HEK293 (cell line): ENCODE measurements around the gene FAM171A2.
"Not testable (repeated sequence)": the region's sequence is repeated elsewhere in the genome, so short reads cannot be mapped to it uniquely, and the experiment has no call there.

Experiments used
- CTCF ChIA-PET: fragments of 350-600 bp; formaldehyde crosslinking; extraction: SDS; loops from one replicate; lab custom pipeline; 2021; ENCODE audit warnings: antibody characterized with exemption; lab: Yijun Ruan, JAX
- POLR2A ChIA-PET: fragments of 300-600 bp; formaldehyde crosslinking; extraction: SDS; loops from one replicate; lab custom pipeline; 2020; ENCODE audit warnings: antibody characterized with exemption, inconsistent platforms; lab: Yijun Ruan, JAX
- H3K27ac ChIP-seq: fragments of 200-500 bp; sonication (Bioruptor generic); 2 replicates; pipeline ENCODE4 v1.5.1; 2014; ENCODE audit warnings: low read depth, low read length, control low read depth, inconsistent platforms; ENCODE audit errors: extremely low read depth
- H3K36me3 ChIP-seq, 2 experiments: fragments of 200-500 bp in 1 of 2; sonication (Bioruptor generic) in 1 of 2; 1 replicate in 1 of 2; 2 replicates in 1 of 2; pipeline ENCODE4 v1.5.1; 2014 to 2017; ENCODE audit warnings: inconsistent platforms in 2 of 2, low read length in 2 of 2; ENCODE audit not compliant: control insufficient read depth in 2 of 2, insufficient read depth in 1 of 2
- H3K4me1 ChIP-seq: fragments of 200-500 bp; sonication (Bioruptor generic); 2 replicates; pipeline ENCODE4 v1.5.1; 2014; ENCODE audit warnings: mild to moderate bottlenecking, low read length, inconsistent platforms; ENCODE audit not compliant: control insufficient read depth, insufficient read depth
- H3K4me3 ChIP-seq: 2 replicates; pipeline ENCODE4 v1.5.1; 2011; ENCODE audit warnings: low read depth, mild to moderate bottlenecking, control low read depth, low read length, moderate library complexity
- H3K9me3 ChIP-seq: fragments of 200-500 bp; sonication (Bioruptor generic); 2 replicates; pipeline ENCODE4 v1.5.1; 2014; ENCODE audit warnings: low read depth, low read length, inconsistent platforms; ENCODE audit not compliant: control insufficient read depth, insufficient read depth
- CTCF ChIP-seq: fragments of 450-650 bp; formaldehyde crosslinking; IDR thresholded peaks from 2 replicates; pipeline ENCODE4 v1.5.1; 2016; ENCODE audit warnings: missing biosample characterization, missing genetic modification characterization
- IKZF3 ChIP-seq: fragments of 450-650 bp; IDR thresholded peaks from 2 replicates; pipeline ENCODE4 v1.5.0; 2018; ENCODE audit warnings: missing biosample characterization, mild to moderate bottlenecking, missing genetic modification characterization, moderate library complexity
- KLF1 ChIP-seq: fragments of 450-650 bp; formaldehyde crosslinking; IDR thresholded peaks from 2 replicates; pipeline ENCODE4 v1.5.1; 2016; ENCODE audit warnings: missing biosample characterization, missing genetic modification characterization
- PRDM10 ChIP-seq: fragments of 450-650 bp; formaldehyde crosslinking; IDR thresholded peaks from 2 replicates; pipeline ENCODE4 v1.5.1; 2016; ENCODE audit warnings: missing biosample characterization, missing genetic modification characterization
- SCRT1 ChIP-seq: fragments of 450-650 bp; formaldehyde crosslinking; IDR thresholded peaks from 2 replicates; pipeline ENCODE4 v1.5.1; 2016; ENCODE audit warnings: missing biosample characterization, missing genetic modification characterization, borderline replicate concordance
- SCRT2 ChIP-seq: fragments of 450-650 bp; formaldehyde crosslinking; IDR thresholded peaks from 2 replicates; pipeline ENCODE4 v1.5.1; 2016; ENCODE audit warnings: missing biosample characterization, missing genetic modification characterization
- ZBTB26 ChIP-seq: fragments of 450-650 bp; formaldehyde crosslinking; optimal IDR thresholded peaks from 2 replicates; pipeline ENCODE3; 2016; ENCODE audit warnings: missing biosample characterization, mild to moderate bottlenecking, missing genetic modification characterization
- ZIC2 ChIP-seq: fragments of 450-650 bp; formaldehyde crosslinking; IDR thresholded peaks from 2 replicates; pipeline ENCODE4 v1.5.1; 2016; ENCODE audit warnings: missing biosample characterization, missing genetic modification characterization
- ZNF501 ChIP-seq: fragments of 450-650 bp; formaldehyde crosslinking; IDR thresholded peaks from 2 replicates; pipeline ENCODE4 v1.5.1; 2016; ENCODE audit warnings: missing biosample characterization, missing genetic modification characterization
- ZNF561 ChIP-seq: fragments of 450-650 bp; IDR thresholded peaks from 2 replicates; pipeline ENCODE4 v1.5.1; 2018; ENCODE audit warnings: missing biosample characterization, missing genetic modification characterization, borderline replicate concordance
- ZNF600 ChIP-seq: fragments of 450-650 bp; formaldehyde crosslinking; IDR thresholded peaks from 2 replicates; pipeline ENCODE4 v1.5.1; 2016; ENCODE audit warnings: missing biosample characterization, missing genetic modification characterization
- ZNF621 ChIP-seq: fragments of 450-650 bp; formaldehyde crosslinking; IDR thresholded peaks from 2 replicates; pipeline ENCODE4 v1.5.1; 2017; ENCODE audit warnings: missing biosample characterization, missing genetic modification characterization
- ZNF660 ChIP-seq: fragments of 450-650 bp; IDR thresholded peaks from 2 replicates; pipeline ENCODE4 v1.5.1; 2018; ENCODE audit warnings: missing biosample characterization, mild to moderate bottlenecking, missing genetic modification characterization
- ZNF792 ChIP-seq: fragments of 450-650 bp; formaldehyde crosslinking; IDR thresholded peaks from 2 replicates; pipeline ENCODE4 v1.5.1; 2016; ENCODE audit warnings: missing biosample characterization, missing genetic modification characterization
- ZSCAN18 ChIP-seq: fragments of 450-650 bp; formaldehyde crosslinking; IDR thresholded peaks from 2 replicates; pipeline ENCODE4 v1.5.1; 2016; ENCODE audit warnings: missing biosample characterization, missing genetic modification characterization
- ZSCAN30 ChIP-seq: fragments of 450-650 bp; IDR thresholded peaks from 2 replicates; pipeline ENCODE4 v1.5.1; 2018; ENCODE audit warnings: missing biosample characterization, mild to moderate bottlenecking, missing genetic modification characterization, moderate library complexity

FAM171A2 gene

GRCh38 chr17:44347206-44348055 lies 16.2 kb downstream of the FAM171A2 start:
- not testable (repeated sequence) for H3K27ac ChIP-seq
- CTCF ChIA-PET, result interaction anchor here (0.6 to 1.5 kb wide), 7 partner anchors 9 to 290 kb away, joined by 3 to 5 read pairs (median 4); no protein-coding TSS in a partner anchor
- peak; percentile 40; the same call in 1 of the 2 replicates for TF ChIP-seq PRDM10 (tag by site-specific recombination)
- peak; percentile 51 for TF ChIP-seq KLF1 (tag by site-specific recombination)
- TF ChIP-seq, all 188 proteins: peak for 2; not testable (repeated sequence) for 186
- not testable (repeated sequence) for H3K4me3 ChIP-seq, H3K4me1 ChIP-seq, H3K9me3 ChIP-seq
- H3K36me3 ChIP-seq, result peaks cover 0 to 38% of the 10 kb centered on the region in 2 experiments; a peak in 1 of 3 replicates
- POLR2A ChIA-PET, result interaction anchor here (0.5 to 0.9 kb wide), 4 partner anchors 31 to 184 kb away, joined by 3 to 8 read pairs (median 4); partner anchors contain the start of gene ATXN7L3

GRCh38 chr17:44346064-44346844 lies 17.4 kb downstream of the FAM171A2 start:
- H3K27ac ChIP-seq, result no peak overlapping the region

GRCh38 chr17:44345454-44346026 lies 18.1 kb downstream of the FAM171A2 start:
- POLR2A ChIA-PET, result interaction anchor here (0.5 to 2.5 kb wide), 21 partner anchors 10 to 222 kb away, joined by 3 to 23 read pairs (median 4); partner anchors contain the start of genes ASB16, FAM171A2, FZD2 and GPATCH8
- Histone ChIP-seq H3K9me3 (no peaks in the 10 kb centered on the region), H3K4me3 (peak overlapping the region; percentile 82), H3K4me1 (no peaks in the 10 kb centered on the region), H3K36me3 (peaks cover 0 to 19% of the 10 kb centered on the region in 2 experiments; a peak in 1 of 3 replicates), H3K27ac (peak overlapping the region; percentile 40; the same call in 1 of the 2 replicates)
- CTCF ChIA-PET, result interaction anchor here (0.6 to 3.3 kb wide), 27 partner anchors 9 to 715 kb away, joined by 3 to 27 read pairs (median 4); partner anchors contain the start of genes FAM171A2, G6PC3 and SLC25A39
- peak; percentile 80 for TF ChIP-seq IKZF3 (tag by site-specific recombination)
- peak; percentile 38; the same call in 1 of the 2 replicates for TF ChIP-seq ZSCAN30
- peak; percentile 38; the same call in 1 of the 2 replicates for TF ChIP-seq ZNF600 (tag by site-specific recombination)
- peak; percentile 78 for TF ChIP-seq CTCF (tag by site-specific recombination)
- TF ChIP-seq ZNF660 (tag by site-specific recombination), result peak; percentile 32; the same call in 1 of the 2 replicates
- TF ChIP-seq ZBTB26 (tag by site-specific recombination), result peak; percentile 33
- 0 out of 2 replicates have a peak, but pooled peaks have one; percentile 17 for TF ChIP-seq ZNF501 (tag by site-specific recombination)

More at GRCh38 chr17:44346064-44346844, 17.4 kb downstream of the FAM171A2 start:
- ChIA-PET CTCF (interaction anchor here (0.6 to 3.3 kb wide), 25 partner anchors 10 to 715 kb away, joined by 3 to 27 read pairs (median 4); partner anchors contain the start of gene FAM171A2), POLR2A (interaction anchor here (0.6 to 2.5 kb wide), 16 partner anchors 11 to 177 kb away, joined by 3 to 23 read pairs (median 6); partner anchors contain the start of genes ASB16, FAM171A2, GPATCH8 and TMUB2)
- Histone ChIP-seq H3K4me3 (peak overlapping the region; percentile 82), H3K9me3 (no peaks in the 10 kb centered on the region), H3K4me1 (no peaks in the 10 kb centered on the region), H3K36me3 (peaks cover 0 to 26% of the 10 kb centered on the region in 2 experiments; a peak in 1 of 3 replicates)
- TF ChIP-seq SCRT2 (tag by site-specific recombination) (peak; percentile 85), ZIC2 (0 out of 2 replicates have a peak, but pooled peaks have one; percentile 9), ZNF621 (tag by site-specific recombination) (no peak), ZNF561 (tag by site-specific recombination) (no peak), SCRT1 (tag by site-specific recombination) (peak; percentile 55; the same call in 1 of the 2 replicates), ZNF792 (tag by site-specific recombination) (no peak), ZSCAN18 (tag by site-specific recombination) (no peak)
